ENCODE results near the gene SOX6.

SOX6 gene

DNA sequence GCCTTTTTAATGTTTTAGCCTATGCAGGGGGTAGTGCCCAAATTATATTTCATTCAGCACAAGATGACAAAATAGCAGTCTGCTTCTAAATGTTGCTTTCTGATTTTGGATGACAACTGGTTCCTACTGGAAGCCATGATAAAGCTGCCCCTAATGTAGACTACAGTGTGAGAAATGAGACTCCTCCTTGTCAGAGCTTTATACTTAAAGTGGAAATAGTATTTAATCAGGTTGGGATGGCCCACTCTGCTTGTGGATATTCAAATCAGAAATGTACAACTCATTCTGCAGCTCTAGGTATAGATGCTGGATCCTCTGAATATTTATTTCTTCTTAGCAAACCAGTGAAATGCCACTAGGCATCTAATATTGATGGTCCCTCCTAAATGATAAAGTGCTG, 171.3 kb downstream of the SOX6 start:
- DNase-seq (ENCODE audit: low read depth): no peak

DNA sequence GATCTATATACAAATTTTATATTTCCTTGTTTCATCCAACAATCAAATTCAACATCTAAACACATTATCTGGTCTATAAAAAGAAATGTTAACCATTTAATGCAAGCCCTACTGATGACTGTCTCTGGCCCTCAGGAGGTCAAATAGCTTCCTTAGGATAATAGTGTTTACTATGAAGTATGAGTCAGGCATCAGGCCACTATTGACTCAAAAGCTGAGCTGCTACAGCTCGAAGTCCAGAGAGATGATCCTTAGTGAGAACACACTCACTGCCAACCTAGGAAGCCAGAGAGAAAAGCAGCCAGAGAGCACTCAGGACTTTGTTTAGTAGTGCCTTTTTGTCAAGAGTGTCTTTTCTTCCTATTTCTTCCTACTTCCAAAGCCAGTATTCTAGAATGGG, 171.8 kb downstream of the SOX6 start:
- peak; percentile 1 for DNase-seq (ENCODE audit: low read depth)

DNA sequence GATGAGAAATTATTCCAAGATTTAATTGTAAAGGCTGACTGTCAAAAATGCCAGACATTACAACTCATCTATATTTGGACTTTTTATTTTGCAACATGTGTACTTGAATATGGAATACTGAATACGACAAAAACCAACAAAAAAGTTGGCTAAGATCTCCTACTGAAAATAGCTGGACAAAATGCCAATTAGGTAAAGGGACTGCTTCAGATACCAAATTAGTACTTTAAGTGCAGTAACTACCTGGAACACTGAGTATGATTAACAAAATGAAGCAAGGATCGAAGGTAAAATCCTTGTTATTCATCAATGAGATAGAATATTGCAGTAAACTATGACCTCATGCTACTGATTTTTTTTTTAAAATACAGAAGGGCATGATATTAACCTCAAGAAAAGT, 173.8 kb downstream of the SOX6 start:
- no peak for DNase-seq (ENCODE audit: low read depth)

DNA sequence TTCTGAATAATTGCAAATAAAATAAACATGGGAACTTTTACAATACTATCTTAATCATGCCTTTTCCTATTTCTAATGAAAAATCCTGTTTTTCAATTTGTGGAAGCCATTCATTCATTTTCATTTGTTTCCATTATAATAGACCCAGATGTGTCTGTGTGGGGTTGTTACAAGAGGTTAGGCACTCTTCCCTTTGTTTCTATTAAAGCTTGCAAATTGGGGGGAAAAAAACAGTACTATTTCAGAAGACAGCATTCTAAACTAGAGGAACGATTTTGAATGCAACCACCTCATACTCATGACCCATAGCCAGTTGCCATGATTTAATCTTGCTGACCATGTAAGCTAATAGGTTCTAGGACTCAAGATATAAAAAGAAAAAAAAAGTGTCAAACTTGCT, 175.5 kb downstream of the SOX6 start:
- no peak for DNase-seq (ENCODE audit: low read depth)

DNA sequence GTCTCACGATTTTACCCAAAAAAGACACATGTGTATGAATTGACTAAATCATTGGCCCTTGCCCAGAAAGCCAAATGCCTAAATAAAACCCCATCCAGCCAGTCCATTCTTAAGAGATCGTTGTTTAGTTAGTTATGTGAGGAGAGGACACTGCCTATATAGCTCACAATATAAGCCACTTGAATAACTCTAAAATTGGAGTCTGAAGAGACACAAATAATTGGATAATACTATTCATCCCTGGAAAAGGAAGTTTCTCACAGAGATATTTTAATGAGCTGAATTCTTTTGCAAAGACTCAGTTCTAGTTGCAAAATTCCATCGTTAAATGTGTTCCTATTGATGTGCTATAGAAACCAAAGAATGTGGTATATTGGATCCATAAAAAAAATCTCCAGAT, 176.7 kb downstream of the SOX6 start:
- DNase-seq (ENCODE audit: low read depth): no peak

DNA sequence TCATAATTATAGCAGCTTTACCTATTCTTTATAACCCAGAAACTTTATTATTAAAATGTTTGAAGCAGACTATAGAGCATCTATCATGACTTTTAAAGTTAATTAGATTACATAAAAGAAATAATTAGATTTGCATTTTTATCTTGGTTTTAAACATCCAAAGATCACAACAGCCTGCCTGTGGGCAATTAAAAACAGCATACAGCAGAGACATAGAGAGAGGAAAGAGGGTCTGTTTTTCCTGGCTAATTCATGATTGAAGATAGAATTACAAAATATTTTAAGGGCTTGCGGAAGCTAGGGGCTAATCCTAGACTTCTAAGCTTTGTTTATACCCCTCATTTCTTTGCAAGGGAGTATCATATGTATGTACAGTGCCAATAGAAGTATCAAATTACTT, 178.1 kb downstream of the SOX6 start:
- no peak for DNase-seq (ENCODE audit: low read depth)

- DNase-seq (ENCODE audit: low read depth): no peak
Measured at GRCh38 chr11:16177688-16178087, 178.7 kb downstream of the SOX6 start.

DNA sequence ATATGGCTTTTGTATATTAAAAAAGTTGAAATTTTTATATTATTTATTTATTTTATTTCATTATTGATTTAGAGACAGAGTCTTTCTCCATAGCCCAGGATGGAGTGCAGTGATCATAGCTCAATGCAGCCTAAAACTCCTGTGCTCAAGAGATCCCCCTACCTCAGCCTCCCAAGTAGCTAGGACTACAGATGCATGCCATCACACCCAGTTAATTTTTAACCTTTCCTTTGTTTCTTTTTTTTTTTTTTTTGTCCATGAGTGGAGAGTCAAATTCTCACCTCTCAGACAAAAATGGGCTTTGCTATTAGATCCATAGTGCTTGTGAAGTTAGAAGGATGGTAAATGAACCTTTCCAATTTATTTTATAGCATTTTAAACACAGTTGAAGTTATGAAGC, 182.5 kb downstream of the SOX6 start:
- no peak for DNase-seq (ENCODE audit: low read depth)

GRCh38 chr11:16171882-16172281, 184.5 kb downstream of the SOX6 start:
- no peak for DNase-seq (ENCODE audit: low read depth)

GRCh38 chr11:16169956-16170847, 186.1 kb downstream of the SOX6 start:
- no peak for DNase-seq (ENCODE audit: low read depth)

DNA sequence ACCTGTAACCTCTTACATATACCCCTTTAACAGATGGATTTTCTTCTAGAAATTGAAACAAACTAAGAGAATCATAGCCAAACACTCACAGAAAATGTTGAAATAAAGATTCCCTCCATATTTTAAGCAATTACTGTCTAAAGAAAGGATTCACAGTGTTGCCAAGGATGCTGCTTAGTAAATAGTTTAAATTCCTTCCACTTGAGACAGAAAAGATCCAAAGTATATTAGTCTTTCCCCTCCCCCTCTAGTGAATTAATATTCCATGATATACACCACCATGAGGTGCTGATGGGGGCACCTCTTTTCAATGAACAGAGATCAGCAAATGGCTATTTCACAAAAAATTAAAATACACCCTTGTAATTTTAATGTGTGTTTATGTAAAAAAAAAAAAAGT, 186.8 kb downstream of the SOX6 start:
- peak; percentile 1 for DNase-seq (ENCODE audit: low read depth)

DNA sequence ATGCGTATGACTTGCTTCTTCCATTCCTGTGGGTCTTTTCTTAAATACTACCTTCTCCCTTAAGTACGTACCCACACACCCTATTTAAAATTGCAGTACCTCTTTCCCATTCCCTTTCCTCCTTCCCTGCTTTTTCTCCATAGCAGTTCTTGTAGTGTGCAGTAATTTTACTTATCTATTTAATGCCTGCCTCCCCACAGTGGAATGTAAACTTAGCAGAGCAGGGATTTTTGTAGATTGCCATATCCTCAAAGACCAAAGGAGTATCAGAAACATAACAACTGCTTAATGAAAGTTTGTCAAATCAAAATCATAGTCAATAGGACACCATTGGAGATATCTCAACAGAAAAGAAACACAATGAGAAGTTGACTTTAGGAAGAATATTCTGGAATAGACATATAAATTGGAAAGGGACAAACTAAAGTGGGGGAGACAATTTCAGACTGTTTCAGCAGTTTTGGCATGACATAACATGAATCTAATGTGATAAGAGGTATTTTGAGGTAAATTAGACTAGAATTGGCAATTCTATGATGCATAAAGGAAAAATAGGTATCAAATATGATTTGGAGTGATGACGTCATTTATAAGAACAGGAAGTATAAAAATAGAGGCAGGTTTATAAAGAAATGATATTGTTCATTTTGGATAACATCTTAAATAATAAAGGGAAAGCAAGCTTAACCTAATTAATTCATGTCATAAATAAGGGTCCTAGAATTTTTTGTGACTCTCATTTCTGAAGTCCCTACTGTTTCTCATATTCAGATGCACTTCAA, 188.4 kb downstream of the SOX6 start:
- no peak for DNase-seq (ENCODE audit: low read depth)

DNA sequence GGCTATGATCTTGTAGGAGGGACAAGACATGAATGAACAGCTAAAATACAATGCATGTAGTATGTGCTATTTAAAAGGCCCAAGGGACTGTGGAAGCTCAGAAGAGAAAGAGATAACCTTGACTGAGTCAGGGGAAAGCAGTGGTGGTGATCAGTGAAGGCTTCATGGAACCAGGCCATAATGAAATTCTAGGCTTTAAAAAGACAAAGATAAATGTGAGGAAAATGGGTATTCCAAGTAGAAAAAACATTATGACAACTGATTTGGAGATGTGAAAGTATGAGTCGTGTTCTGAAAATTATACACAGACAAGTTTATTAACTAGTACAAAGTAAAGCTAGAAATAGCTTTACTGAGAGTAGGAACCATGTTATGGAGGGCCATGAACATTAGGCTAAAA, 189.8 kb downstream of the SOX6 start:
- no peak for DNase-seq (ENCODE audit: low read depth)

DNA sequence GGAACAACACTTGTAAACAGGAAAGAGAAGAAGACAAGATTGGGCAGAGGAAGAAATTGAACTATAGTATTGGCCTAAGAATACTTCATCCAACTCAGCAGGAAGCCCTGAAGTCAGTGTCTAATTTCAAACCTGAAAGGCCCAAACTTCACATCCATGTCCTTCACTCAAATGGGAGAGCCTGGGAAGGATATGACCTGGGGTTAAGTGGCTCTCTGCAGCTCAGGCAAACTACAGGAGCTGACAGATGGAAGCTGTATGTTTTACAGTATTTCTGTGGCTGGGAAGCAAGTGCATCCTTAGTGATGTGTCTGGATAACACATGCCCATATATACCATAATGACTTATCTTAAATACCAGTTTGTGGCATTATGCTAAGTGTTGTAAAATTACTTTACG, 196.2 kb downstream of the SOX6 start:
- no peak for DNase-seq (ENCODE audit: low read depth)

DNA sequence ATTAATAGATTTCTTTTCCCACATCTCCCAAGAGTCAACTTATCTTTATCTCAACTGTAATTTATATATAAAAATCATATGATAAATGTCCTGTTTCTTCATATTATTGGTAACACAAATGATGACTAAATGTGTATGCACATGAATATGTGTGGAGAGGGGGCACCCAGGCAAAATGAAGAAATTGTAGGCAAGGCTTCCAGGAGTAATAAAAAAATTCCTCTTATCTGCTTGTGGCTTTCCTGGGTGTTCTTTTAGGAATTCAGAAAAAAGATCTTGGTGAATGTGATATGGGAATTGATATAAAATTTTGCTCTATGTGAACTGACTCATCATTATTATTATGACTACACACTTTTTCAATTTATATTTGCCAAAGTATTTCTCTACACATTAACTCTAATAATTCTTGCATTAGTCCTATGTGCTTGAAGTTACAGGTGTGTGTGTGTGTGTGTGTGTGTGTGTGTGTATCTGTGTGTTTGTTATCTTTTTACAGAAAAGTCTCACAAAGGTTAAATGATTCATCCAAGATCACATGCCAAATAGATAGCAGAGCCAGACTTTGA, 197.8 kb downstream of the SOX6 start:
- no peak for DNase-seq (ENCODE audit: low read depth)

GRCh38 chr11:16157327-16157726, 199.0 kb downstream of the SOX6 start:
- DNase-seq (ENCODE audit: low read depth): no peak

DNA sequence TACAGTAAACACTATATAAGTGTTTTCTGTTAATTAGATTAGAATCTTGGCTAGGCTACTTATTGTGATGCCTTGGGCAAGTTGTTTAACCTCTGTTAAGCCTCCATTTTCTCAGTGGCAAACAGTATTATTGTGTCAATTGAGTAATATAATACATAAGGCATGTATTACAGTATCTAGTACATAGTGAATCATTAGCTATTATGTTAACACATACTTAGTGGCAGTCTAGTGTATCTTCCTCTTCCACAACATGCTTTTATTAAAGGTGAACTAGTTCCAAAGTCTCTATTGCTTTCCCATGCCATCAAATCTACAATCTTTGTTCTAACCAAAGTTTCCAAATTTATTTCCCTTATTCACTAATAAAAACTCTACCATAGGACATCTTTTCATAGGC, 200.9 kb downstream of the SOX6 start:
- DNase-seq (ENCODE audit: low read depth): no peak

DNA sequence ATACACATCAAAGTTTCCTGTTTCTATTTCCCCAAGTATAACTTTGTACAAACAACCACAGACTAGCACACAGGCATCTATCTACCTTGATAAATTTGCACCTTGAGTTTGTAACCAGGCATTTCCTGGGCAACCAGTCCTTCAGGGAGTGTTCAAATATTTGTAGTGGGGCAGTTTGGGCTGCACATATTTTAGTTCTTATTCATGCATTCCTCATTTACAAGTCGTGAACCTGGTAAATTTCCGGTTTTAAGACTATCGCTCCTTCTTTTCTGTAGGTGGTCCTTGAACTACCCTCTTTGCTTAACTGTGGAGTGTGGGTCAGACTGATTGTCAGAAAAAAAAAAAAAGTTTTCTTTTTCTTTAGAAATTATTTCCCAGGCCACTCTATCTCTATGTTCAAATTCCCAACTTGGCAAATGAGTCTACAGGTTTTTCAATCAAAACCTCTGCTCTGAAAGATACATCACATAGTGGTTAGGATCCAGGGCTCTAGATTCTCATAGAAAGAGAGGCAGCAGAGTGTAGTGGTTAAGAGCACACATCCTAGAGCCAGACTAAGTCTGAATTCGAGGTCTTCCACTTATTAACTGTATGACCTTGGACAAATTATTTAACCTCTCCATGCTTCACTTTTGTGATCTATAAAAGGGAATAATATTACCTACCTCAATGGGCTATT, 201.5 kb downstream of the SOX6 start:
- DNase-seq (ENCODE audit: low read depth): no peak

DNA sequence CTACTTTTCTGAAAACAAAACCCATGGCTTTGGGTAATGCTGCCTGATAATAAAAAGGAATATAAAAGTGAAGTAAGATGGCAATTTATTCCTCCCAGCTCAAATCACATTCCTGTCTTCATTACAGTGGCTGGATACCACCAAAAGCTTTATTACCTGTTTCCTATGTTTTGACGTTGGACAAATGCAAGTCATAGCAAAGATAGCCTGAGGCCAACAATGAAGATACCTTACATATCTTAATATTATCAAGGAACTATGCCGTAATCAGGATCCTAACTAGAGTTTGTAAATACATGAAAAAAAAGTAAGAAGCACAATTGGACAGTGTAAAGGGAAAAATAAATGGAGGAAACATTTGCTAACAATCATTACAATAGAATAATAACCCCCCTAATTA, 202.4 kb downstream of the SOX6 start:
- DNase-seq (ENCODE audit: low read depth): no peak

GRCh38 chr11:16151138-16151537, 205.2 kb downstream of the SOX6 start:
- no peak for DNase-seq (ENCODE audit: low read depth)

- no peak for DNase-seq (ENCODE audit: low read depth)
Measured at GRCh38 chr11:16149476-16149875, 206.9 kb downstream of the SOX6 start.

- DNase-seq (ENCODE audit: low read depth): no peak
Measured at GRCh38 chr11:16148301-16148931, 207.9 kb downstream of the SOX6 start.
